Measurements from ENCODE around the gene GNG7.

DNA sequence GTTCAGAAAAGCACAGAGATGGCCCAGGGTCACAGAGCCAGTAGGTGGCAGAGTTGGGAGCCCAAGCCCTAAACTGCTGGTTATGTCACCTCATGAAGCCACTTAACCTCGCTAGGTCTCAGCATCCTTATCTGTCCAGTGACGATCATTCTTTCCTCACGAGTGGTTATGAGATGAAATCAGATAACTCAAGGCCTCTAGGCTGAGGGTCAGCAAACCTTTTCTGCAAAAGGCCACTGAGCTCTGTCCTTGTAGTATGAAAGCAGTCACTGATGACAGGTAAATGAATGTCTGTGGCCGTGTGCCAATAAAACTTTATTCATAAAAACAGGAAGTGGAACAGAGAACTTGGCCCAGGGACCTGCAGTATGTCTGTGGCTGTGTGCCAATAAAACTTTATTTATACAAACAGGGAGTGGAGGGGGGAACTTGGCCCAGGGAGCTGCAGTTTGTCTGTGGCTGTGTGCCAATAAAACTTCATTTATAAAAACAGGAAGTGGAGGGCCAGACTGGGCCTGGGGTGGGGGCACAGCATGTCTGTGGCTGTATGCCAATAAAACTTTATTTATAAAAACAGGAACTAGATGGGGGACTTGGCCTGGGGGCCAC is 71.2 kb downstream of the GNG7 start:
- TF ChIP-seq TAF1 (IDR thresholded peaks at IDR 0.05; ENCODE audit: low read depth, low read length) (no peak), POLR2A (IDR thresholded peaks at IDR 0.05; ENCODE audit: low read depth, low read length) (no peak), PAX5 (IDR thresholded peaks at IDR 0.05; ENCODE audit: insufficient read depth, low read length, severe bottlenecking) (no peak)

Data from GM12891 (cell line).